T-cell (primary cell): ENCODE measurements around the gene ARHGAP11A. TPM values are rescaled to one million over a fixed set of nuclear protein-coding genes. Genes with fewer than 3 reads are reported as not detected.

Experiments
- ATAC-seq, 4 experiments: fragments of 200-7000 bp in 3 of 4; fragments of 150-1000 bp in 1 of 4; cut with Tn5 transposase; replicated peaks in 1 of 4; 1 replicate in 3 of 4; 2 replicates in 1 of 4; pipeline ENCODE4 v1.10.0; 2021; ENCODE audit warnings: moderate library complexity in 3 of 4, mild to moderate bottlenecking in 2 of 4, moderate number of reproducible peaks in 1 of 4
- CTCF ChIA-PET, 2 donors: fragments of 300-600 bp; sonication (Branson Sonifier 250); formaldehyde crosslinking; loops; one replicate each; lab custom pipeline; 2022; ENCODE audit warnings: antibody characterized with exemption in 2 of 2; lab: Charles Lee
- POLR2A ChIA-PET, 2 donors: fragments of 300-600 bp; sonication (Branson Sonifier 250); formaldehyde crosslinking; loops; one replicate each; lab custom pipeline; 2022; ENCODE audit warnings: antibody characterized with exemption in 2 of 2; lab: Charles Lee
- DNase-seq, 35 experiments: peaks; one replicate each; pipeline versions ENCODE4 v3.0.0 to v3.0.0-alpha.2; 2013 to 2023
- H3K27ac ChIP-seq: one replicate; pipeline ENCODE4 v1.5.1; 2013; ENCODE audit warnings: low read length
- H3K27me3 ChIP-seq, 2 experiments: replicated peaks in 1 of 2; 1 replicate in 1 of 2; 2 replicates in 1 of 2; pipeline versions ENCODE4 v1.6.1 to v1.7.0; 2013; ENCODE audit warnings: low read length in 1 of 2, mixed read lengths in 1 of 2; ENCODE audit not compliant: control insufficient read depth in 2 of 2, insufficient read depth in 2 of 2; ENCODE audit errors: extremely low read depth in 1 of 2
- H3K36me3 ChIP-seq, 2 donors: 1 replicate in 1 of 2; 2 replicates in 1 of 2; pipeline versions ENCODE4 v1.6.1 to v1.7.0; 2013; ENCODE audit warnings: low read length in 1 of 2; ENCODE audit not compliant: control insufficient read depth in 2 of 2, insufficient read depth in 1 of 2; ENCODE audit errors: extremely low read depth in 1 of 2
- H3K4me1 ChIP-seq, 2 experiments: 1 replicate in 1 of 2; 2 replicates in 1 of 2; pipeline versions ENCODE4 v1.6.1 to v1.7.0; 2013; ENCODE audit warnings: low read length in 2 of 2, mixed read lengths in 1 of 2; ENCODE audit not compliant: insufficient read depth in 2 of 2, control insufficient read depth in 1 of 2; ENCODE audit errors: extremely low read depth in 1 of 2
- H3K4me3 ChIP-seq, 2 donors: 1 replicate in 1 of 2; 2 replicates in 1 of 2; pipeline versions ENCODE4 v1.5.1 to v1.7.0; 2013; ENCODE audit warnings: mild to moderate bottlenecking in 2 of 2, low read length in 1 of 2, moderate library complexity in 1 of 2; ENCODE audit not compliant: control insufficient read depth in 1 of 2; ENCODE audit errors: extremely low read depth in 1 of 2
- H3K9me3 ChIP-seq: 2 replicates; pipeline ENCODE4 v1.7.0; 2013
- H3K27ac Mint-ChIP-seq, 2 donors: one replicate each; pipeline ENCODE4 v1.8.0; 2020 to 2021; ENCODE audit warnings: mild to moderate bottlenecking in 2 of 2, mixed read lengths in 2 of 2
- H3K27me3 Mint-ChIP-seq, 2 donors: one replicate each; pipeline ENCODE4 v1.8.0; 2021 to 2022; ENCODE audit warnings: mixed read lengths in 2 of 2
- H3K36me3 Mint-ChIP-seq: one replicate; pipeline ENCODE4 v1.8.0; 2021; ENCODE audit warnings: mixed read lengths
- H3K4me1 Mint-ChIP-seq, 3 donors: one replicate each; pipeline ENCODE4 v1.8.0; 2020 to 2022; ENCODE audit warnings: mixed read lengths in 3 of 3, mild to moderate bottlenecking in 1 of 3
- H3K4me3 Mint-ChIP-seq, 3 donors: one replicate each; pipeline ENCODE4 v1.8.0; 2020 to 2022; ENCODE audit warnings: mild to moderate bottlenecking in 3 of 3, mixed read lengths in 3 of 3, moderate library complexity in 3 of 3
- H3K9me3 Mint-ChIP-seq, 3 donors: one replicate each; pipeline ENCODE4 v1.8.0; 2020 to 2022; ENCODE audit warnings: mixed read lengths in 3 of 3
- WGBS: methylation state at CpG from one replicate; pipeline ENCODE4 v1.1.5; 2013; ENCODE audit warnings: missing lambda C conversion rate; ENCODE audit not compliant: insufficient coverage; 5-methylcytosine and 5-hydroxymethylcytosine counted together
- total RNA-seq, 35 experiments: library from RNA in 6 of 35; stranded (reverse) in 6 of 35; fragments of 120-200 nt in 1 of 35; gene quantifications; one replicate each; pipeline versions ENCODE4 v1.2.1 to v1.2.4 and lab custom pipeline; 2013 to 2026

The ARHGAP11A gene
- total RNA-seq, 5 donors from 2014 or later (not counting 1 experiment from before 2014, with no cell fraction given), result 4.5 to 6.8 (median 6.2) TPM

DNA sequence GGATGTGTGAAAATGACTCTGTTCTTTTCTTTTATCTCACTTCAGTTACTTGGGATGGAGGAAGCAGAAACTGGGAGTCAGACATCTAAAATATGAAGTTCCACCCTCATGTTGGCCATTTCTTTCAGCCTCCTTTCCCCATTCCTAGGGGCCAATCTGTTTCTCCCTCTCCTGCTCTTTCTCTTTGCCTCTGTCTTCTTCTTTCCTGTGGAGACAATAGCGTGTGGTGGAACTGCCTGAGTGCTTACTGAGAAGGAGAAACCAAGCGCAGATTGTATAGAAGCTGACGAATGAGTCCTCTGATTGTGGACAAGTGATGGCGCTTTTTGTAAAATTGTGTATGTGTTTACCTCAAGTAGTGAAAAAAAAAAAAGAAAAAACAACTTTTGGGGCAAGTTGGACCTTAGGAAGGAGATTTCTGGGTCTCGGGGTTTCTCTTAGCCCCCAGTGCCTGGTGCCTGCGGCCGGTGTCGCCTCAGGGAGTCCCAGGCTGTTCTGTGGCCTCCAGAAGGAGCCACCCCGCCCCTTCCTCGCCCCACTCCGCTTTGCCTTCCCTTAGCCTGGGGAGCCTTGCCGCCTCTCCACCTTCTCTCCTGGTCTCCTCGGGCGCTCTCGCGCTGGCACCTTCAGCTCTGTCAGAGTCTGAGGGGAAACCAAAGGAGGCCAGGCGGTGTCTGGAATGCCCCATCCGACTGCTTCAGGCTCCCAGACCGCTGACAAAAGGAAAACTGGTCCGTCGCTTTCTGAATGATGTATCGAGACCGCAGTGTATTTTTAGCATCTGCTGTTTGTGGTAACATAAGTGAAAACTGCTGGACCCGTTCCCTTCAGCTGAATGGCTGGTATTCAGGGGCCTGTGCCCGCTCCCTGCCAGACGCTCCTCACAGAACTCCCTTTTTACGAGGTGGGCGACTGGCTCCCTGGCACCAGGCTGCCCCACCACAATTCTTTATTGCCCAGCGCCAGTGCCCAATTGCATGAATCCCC is 56.3 kb downstream of the ARHGAP11A start:
- Histone ChIP-seq H3K9me3 (no peaks in the 10 kb centered on the region), H3K27me3 (no peaks in the 10 kb centered on the region), H3K4me1 (no peaks in the 10 kb centered on the region), H3K36me3 (no peaks in the 10 kb centered on the region), H3K27ac (no peak overlapping the region), H3K4me3 (no peak overlapping the region)
- H3K9me3 Mint-ChIP-seq, result no peaks in the 10 kb centered on the region
- no peak overlapping the region for H3K27ac Mint-ChIP-seq
- H3K36me3 Mint-ChIP-seq, result no peaks in the 10 kb centered on the region
- no peaks in the 10 kb centered on the region for H3K27me3 Mint-ChIP-seq
- WGBS, result 89% methylated on average over 27 of the region's 29 CpGs
- H3K4me1 Mint-ChIP-seq, result no peaks in the 10 kb centered on the region
- ATAC-seq, result no peak
- POLR2A ChIA-PET, result no interaction called here
- no peak overlapping the region for H3K4me3 Mint-ChIP-seq
- CTCF ChIA-PET, result no interaction called here
- DNase-seq, result no peak

DNA sequence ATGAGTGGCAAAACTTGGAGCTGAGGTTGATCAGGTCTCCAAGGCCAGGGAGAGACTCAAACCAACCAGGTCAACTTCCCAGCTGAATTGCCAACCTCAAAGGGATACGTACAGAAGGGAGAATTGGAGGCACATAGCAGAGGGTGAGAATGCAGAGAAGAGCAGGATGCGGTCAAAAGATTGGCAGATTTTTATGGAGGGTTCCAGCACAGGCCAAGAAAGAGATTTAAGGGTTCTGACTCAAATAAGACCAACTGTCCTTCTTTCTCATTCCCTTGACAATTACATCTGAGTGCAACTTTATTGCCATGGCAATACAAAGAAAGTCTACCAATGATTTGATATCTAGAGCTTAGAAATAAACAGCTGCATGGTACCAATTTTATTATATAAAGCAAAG is 59.4 kb downstream of the ARHGAP11A start:
- Mint-ChIP-seq H3K4me1 (no peaks in the 10 kb centered on the region), H3K27me3 (no peaks in the 10 kb centered on the region), H3K4me3 (no peak overlapping the region), H3K9me3 (no peaks in the 10 kb centered on the region), H3K36me3 (no peaks in the 10 kb centered on the region), H3K27ac (no peak overlapping the region)
- no peaks in the 10 kb centered on the region for H3K4me1 ChIP-seq
- H3K27me3 ChIP-seq, result no peaks in the 10 kb centered on the region
- no peak overlapping the region for H3K4me3 ChIP-seq
- no peaks in the 10 kb centered on the region for H3K9me3 ChIP-seq
- DNase-seq, result no peak
- H3K36me3 ChIP-seq, result no peaks in the 10 kb centered on the region
- WGBS, result no CpG with 5 or more reads among the region's 2 CpGs
- CTCF ChIA-PET, result interaction anchor here in 1 of 2 donors (1.3 kb wide), 1 partner anchor 9 kb away, joined by 3 read pairs; no protein-coding TSS in a partner anchor
- no peak for ATAC-seq
- POLR2A ChIA-PET, result no interaction called here
- H3K27ac ChIP-seq, result no peak overlapping the region

DNA sequence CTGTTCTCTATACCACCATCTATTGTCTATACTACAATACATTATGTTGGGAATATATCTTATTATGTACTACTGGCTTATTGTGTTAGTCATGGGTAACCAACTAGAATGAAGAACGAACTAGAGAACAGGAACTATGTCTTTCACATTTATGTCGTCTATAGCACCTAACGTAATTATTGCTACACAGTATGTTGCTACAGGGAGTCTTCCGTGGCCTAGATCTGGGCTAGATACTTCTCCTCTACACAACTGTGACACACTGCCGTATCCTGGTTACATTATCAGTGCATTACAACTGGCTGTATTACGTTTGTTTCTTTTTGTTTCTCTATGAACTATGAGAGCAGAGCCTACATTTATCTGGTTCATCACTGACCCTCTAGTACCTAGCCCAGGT is 60.2 kb downstream of the ARHGAP11A start:
- Mint-ChIP-seq H3K27me3 (no peaks in the 10 kb centered on the region), H3K36me3 (no peaks in the 10 kb centered on the region), H3K4me3 (no peak overlapping the region), H3K27ac (no peak overlapping the region), H3K4me1 (no peaks in the 10 kb centered on the region), H3K9me3 (no peaks in the 10 kb centered on the region)
- no peaks in the 10 kb centered on the region for H3K4me1 ChIP-seq
- ChIA-PET CTCF (interaction anchor here (0.6 to 1.3 kb wide), 2 partner anchors 10 to 1059 kb away, joined by 3 to 6 read pairs; no protein-coding TSS in a partner anchor), POLR2A (no interaction called here)
- no peaks in the 10 kb centered on the region for H3K27me3 ChIP-seq
- WGBS, result 30% methylated on average over 2 of the region's 6 CpGs
- no peak overlapping the region for H3K27ac ChIP-seq
- ATAC-seq (no peak), DNase-seq (no peak)
- no peaks in the 10 kb centered on the region for H3K36me3 ChIP-seq
- no peak overlapping the region for H3K4me3 ChIP-seq
- no peaks in the 10 kb centered on the region for H3K9me3 ChIP-seq

DNA sequence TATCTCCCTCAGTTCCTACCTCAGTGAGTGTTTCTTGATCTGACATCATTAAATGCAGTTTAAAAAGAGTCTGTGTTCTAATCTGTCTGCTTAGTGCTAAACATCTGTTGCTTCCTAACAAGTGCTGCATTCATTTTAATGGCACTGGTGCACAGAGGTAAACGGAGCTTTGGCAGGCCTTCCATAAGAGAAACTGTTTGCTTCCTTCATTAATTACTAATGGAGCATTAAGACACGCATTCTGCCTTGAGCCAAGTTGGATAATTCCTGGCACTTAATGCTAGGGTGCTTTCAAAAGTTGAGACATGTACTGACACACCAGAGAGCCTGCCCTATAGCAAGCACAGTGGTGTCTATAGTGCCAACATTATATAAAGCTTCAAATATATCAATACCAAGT is 60.9 kb downstream of the ARHGAP11A start:
- Histone ChIP-seq H3K27ac (no peak overlapping the region), H3K36me3 (no peaks in the 10 kb centered on the region), H3K27me3 (no peaks in the 10 kb centered on the region), H3K4me3 (no peak overlapping the region), H3K4me1 (no peaks in the 10 kb centered on the region), H3K9me3 (no peaks in the 10 kb centered on the region)
- H3K27ac Mint-ChIP-seq, result no peak overlapping the region
- no peaks in the 10 kb centered on the region for H3K36me3 Mint-ChIP-seq
- H3K4me3 Mint-ChIP-seq, result no peak overlapping the region
- no peaks in the 10 kb centered on the region for H3K4me1 Mint-ChIP-seq
- no peaks in the 10 kb centered on the region for H3K27me3 Mint-ChIP-seq
- ChIA-PET CTCF (interaction anchor here in 1 of 2 donors (0.6 kb wide), 1 partner anchor 1058 kb away, joined by 6 read pairs; no protein-coding TSS in a partner anchor), POLR2A (interaction anchor here in 1 of 2 donors (0.6 kb wide), 1 partner anchor 696 kb away, joined by 10 read pairs; no protein-coding TSS in a partner anchor)
- DNase-seq (no peak), ATAC-seq (no peak)
- no peaks in the 10 kb centered on the region for H3K9me3 Mint-ChIP-seq
- 100% methylated on average over 1 of the region's 2 CpGs for WGBS

DNA sequence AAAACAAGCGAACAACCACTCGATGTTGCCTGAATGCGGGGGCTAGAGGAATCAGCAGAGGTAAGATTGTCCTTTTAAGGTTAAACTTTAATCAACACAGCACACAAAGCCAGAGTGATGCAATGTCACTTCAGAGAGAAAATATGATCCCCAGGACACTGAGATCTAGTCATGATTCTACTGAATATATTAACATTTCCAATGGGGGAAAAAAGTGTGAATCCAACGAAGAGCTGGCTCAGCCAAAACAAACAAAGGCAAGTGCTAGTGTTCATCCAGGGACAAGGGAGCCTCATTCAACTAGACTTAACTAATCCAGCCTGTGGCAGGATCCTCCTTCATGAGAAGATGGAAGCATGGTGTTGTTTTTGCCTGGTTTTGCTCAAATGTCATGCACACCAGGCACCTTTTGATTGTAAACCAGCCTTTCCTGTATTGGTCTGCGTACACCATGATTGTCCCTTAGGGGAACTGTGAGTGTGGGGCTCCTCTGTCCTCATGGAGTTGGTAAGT is 62.0 kb downstream of the ARHGAP11A start:
- Mint-ChIP-seq H3K27ac (no peak overlapping the region), H3K4me1 (no peaks in the 10 kb centered on the region), H3K27me3 (no peaks in the 10 kb centered on the region), H3K9me3 (no peaks in the 10 kb centered on the region), H3K36me3 (no peaks in the 10 kb centered on the region), H3K4me3 (no peak overlapping the region)
- CTCF ChIA-PET, result no interaction called here
- DNase-seq, result no peak
- Histone ChIP-seq H3K27ac (no peak overlapping the region), H3K9me3 (no peaks in the 10 kb centered on the region), H3K36me3 (no peaks in the 10 kb centered on the region), H3K4me3 (no peak overlapping the region), H3K4me1 (no peaks in the 10 kb centered on the region), H3K27me3 (no peaks in the 10 kb centered on the region)
- ATAC-seq, result no peak
- POLR2A ChIA-PET, result no interaction called here
- 80% methylated on average over 1 of the region's 5 CpGs for WGBS

DNA sequence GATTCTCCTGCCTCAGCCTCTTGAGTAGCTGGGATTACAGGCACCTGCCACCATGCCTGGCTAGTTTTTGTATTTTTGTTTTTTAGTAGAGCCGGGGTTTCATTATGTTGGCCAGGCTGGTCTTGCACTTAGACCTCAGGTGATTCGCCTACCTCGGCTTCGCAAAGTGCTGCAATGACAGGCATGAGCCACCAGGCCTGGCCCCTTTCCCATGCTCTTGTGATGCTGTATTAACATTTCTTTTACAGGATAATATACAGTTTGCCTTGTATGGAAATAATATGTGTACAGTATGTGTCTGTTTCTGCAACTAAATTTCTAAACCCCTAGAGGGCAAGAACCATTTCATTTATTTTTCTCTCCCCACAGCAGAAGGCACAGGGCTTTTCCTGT is 64.0 kb downstream of the ARHGAP11A start:
- H3K27me3 Mint-ChIP-seq, result no peaks in the 10 kb centered on the region
- H3K4me1 ChIP-seq, result no peaks in the 10 kb centered on the region
- H3K9me3 Mint-ChIP-seq, result no peaks in the 10 kb centered on the region
- no peaks in the 10 kb centered on the region for H3K36me3 Mint-ChIP-seq
- WGBS, result no CpG with 5 or more reads among the region's 4 CpGs
- no peaks in the 10 kb centered on the region for H3K27me3 ChIP-seq
- H3K4me3 ChIP-seq, result no peak overlapping the region
- ATAC-seq (no peak), DNase-seq (no peak)
- POLR2A ChIA-PET, result no interaction called here
- H3K36me3 ChIP-seq, result no peaks in the 10 kb centered on the region
- no peak overlapping the region for H3K4me3 Mint-ChIP-seq
- H3K27ac Mint-ChIP-seq, result no peak overlapping the region
- no peaks in the 10 kb centered on the region for H3K4me1 Mint-ChIP-seq
- no peak overlapping the region for H3K27ac ChIP-seq
- CTCF ChIA-PET, result interaction anchor here (0.6 to 0.7 kb wide), 2 partner anchors 12 to 20 kb away, joined by 3 to 6 read pairs; no protein-coding TSS in a partner anchor
- H3K9me3 ChIP-seq, result no peaks in the 10 kb centered on the region
